Spinal cord (tissue), 10 donors: ENCODE results near the gene KLF7. TPM values are rescaled to one million over a fixed set of nuclear protein-coding genes. Genes with fewer than 3 reads are reported as not detected.

Experiments
- DNase-seq, 6 donors: peaks; one replicate each; pipeline versions ENCODE4 v3.0.0 to v3.0.0-alpha.2; 2013 to 2015; ENCODE audit warnings: low spot score in 6 of 6, low read depth in 4 of 6
- H3K27ac ChIP-seq: one replicate; pipeline ENCODE4 v1.5.1; 2013; ENCODE audit warnings: low read depth, low read length, control low read depth
- H3K27me3 ChIP-seq: one replicate; pipeline ENCODE4 v1.6.1; 2013; ENCODE audit warnings: low read length; ENCODE audit not compliant: control insufficient read depth, insufficient read depth
- H3K36me3 ChIP-seq: one replicate; pipeline ENCODE4 v1.6.1; 2013; ENCODE audit warnings: low read length; ENCODE audit not compliant: control insufficient read depth, insufficient read depth
- H3K4me1 ChIP-seq: one replicate; pipeline ENCODE4 v1.6.1; 2013; ENCODE audit warnings: low read length; ENCODE audit not compliant: control insufficient read depth, insufficient read depth
- H3K4me3 ChIP-seq: one replicate; pipeline ENCODE4 v1.5.1; 2013; ENCODE audit warnings: low read depth, low read length, control low read depth
- H3K9me3 ChIP-seq: one replicate; pipeline ENCODE4 v1.6.1; 2013; ENCODE audit warnings: low read length; ENCODE audit not compliant: control insufficient read depth, insufficient read depth
- WGBS: methylation state at CpG from one replicate; pipeline ENCODE4 v1.1.5; 2013; ENCODE audit warnings: missing lambda C conversion rate; ENCODE audit not compliant: insufficient coverage; 5-methylcytosine and 5-hydroxymethylcytosine counted together
- polyA plus RNA-seq, 2 donors: library from polyadenylated mRNA; unstranded; fragments of 120-200 nt; gene quantifications; one replicate each; pipeline ENCODE4 v1.2.1, GENCODE V29; 2013; ENCODE audit not compliant: insufficient read length in 2 of 2
- total RNA-seq, 2 donors: library from RNA; depleted of rRNA in 1 of 2; stranded (reverse); fragments of 120-200 nt in 1 of 2; fragments of >200 nt in 1 of 2; gene quantifications; one replicate each; pipeline versions ENCODE4 v1.2.3 to v1.2.4, GENCODE V29; 2013 to 2014
- donor health status: healthy.

The KLF7 gene
- total and polyA plus RNA-seq, 4 donors = 18.2 to 30.0 (median 26.3) TPM

DNA sequence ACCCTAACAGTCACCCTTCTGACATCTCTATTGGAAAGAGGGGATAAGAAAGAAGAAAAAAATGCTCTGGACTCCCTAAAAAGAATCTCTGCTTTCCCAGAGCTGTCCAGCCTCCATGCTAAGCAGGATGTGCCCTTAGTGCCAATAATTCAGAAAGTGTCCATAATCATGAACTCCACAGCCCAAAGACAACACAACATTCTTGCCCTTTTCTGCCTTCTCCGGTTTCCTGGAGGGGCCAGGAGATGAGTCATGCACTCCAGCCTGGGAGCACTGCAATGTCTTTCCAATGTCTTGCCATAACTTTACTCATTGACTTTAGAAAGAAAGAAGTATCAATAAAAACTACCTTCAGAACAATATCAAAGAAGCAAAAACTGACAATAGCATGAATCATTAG is 44.0 kb downstream of the KLF7 start:
- Histone ChIP-seq H3K27ac (no peak overlapping the region), H3K36me3 (peaks cover 10% of the 10 kb centered on the region), H3K4me3 (no peak overlapping the region), H3K27me3 (no peaks in the 10 kb centered on the region), H3K9me3 (no peaks in the 10 kb centered on the region), H3K4me1 (peaks cover 10% of the 10 kb centered on the region)
- WGBS = no CpG with 5 or more reads among the region's 1 CpG
- no peak for DNase-seq

DNA sequence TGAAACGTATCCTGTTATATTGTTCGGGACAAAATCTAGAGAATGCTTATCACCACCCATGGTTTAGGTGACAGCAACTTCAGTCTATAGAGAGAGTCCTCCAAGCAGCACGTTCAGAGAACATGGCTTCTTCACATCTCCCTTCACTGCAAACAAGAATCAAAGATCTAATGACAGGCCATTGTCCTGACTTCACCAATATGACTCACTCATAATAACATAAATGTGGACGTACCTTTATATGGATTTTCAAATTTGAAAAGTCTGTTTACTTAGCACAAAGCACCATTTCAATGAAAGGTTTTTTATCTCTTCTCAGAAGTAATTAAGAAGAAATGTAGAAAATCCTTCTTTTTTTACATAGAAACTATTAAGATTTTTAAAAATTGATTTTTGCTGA is 46.7 kb downstream of the KLF7 start:
- Histone ChIP-seq H3K4me3 (no peak overlapping the region), H3K9me3 (no peaks in the 10 kb centered on the region), H3K27ac (no peak overlapping the region), H3K4me1 (peaks cover 10% of the 10 kb centered on the region), H3K27me3 (no peaks in the 10 kb centered on the region), H3K36me3 (peaks cover 8% of the 10 kb centered on the region)
- WGBS = 33% methylated on average over 1 of the region's 4 CpGs
- DNase-seq = no peak

DNA sequence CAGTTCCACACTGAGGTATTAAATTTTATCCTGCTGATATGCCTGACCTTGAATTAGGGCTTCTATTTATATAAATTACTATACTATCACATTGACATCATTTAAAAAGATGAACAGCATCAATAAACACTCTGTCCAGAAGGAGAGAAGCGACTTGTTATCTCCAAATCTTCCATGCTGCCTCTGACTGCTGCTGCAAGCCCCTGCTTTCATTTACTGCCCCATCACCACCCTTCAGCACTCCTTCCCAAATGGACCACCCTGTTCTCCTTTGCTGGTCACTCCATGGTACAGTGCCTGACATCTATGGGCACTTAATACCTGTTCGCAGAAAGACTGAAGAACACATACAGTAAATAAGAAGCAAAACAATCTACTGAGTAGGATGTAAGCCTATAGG is 48.1 kb downstream of the KLF7 start:
- Histone ChIP-seq H3K27ac (no peak overlapping the region), H3K27me3 (no peaks in the 10 kb centered on the region), H3K4me3 (no peak overlapping the region), H3K4me1 (peaks cover 6% of the 10 kb centered on the region), H3K36me3 (no peaks in the 10 kb centered on the region), H3K9me3 (no peaks in the 10 kb centered on the region)
- WGBS = 88% methylated on average over 1 of the region's 2 CpGs
- no peak for DNase-seq

DNA sequence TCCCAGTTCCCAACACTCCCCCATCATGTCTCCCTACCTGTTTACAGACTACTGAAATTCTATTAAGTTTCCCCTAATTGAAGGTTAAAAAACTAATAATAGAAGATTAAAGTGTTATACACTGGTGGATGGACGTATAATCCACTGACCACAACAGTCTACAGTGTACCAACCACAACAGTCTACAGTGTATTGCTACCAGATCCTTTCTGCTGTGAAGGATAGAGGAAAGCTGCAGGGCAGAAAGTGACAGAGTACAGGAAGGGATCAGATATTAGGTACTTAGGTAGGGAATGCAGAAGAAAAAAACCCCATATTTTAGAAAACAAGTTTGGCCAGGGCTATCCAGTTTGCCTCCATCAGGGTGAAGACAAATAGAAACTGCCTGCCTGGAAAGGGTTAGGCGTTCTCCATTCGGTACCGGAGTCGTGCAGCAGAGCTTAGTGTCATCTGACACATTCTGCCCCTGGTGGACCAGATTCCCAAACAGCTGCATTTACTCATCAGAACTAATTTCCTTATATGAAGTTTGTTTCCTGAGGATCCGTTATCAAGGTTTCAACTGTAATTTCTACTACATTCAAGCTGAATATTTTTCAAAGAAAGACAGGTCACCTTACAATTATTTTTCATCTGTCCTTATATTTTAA is 49.9 kb downstream of the KLF7 start:
- DNase-seq = peak in 1 of 6 donors; percentile 52
- WGBS = 13% methylated on average over 4 of the region's 6 CpGs

DNA sequence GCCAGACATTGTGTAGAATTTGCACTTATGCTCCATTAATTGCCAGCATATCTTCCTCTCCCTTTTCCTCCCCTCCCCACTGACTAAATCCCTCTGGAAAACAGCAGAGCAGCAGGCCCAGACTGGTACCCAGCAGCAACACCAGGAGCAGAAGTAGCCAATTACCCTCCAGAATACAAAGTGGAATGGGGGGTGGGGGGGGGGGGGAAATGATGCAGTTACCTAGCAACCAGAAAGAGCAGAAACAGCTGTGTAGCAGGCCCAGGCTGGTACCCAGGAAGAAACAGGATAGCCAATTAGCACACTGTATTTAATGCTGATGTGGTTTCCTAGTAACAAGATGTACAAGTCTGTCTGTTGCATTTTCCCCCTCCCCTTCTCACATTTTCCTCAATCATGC is 52.3 kb downstream of the KLF7 start:
- H3K27me3 ChIP-seq = no peaks in the 10 kb centered on the region
- no peaks in the 10 kb centered on the region for H3K9me3 ChIP-seq
- peak overlapping the region; percentile 69 for H3K27ac ChIP-seq
- H3K36me3 ChIP-seq = no peaks in the 10 kb centered on the region
- H3K4me1 ChIP-seq = peaks cover 18% of the 10 kb centered on the region
- no peak overlapping the region for H3K4me3 ChIP-seq
- peak in 5 of 6 donors; percentile 58 to 95 (median 77) for DNase-seq

More for the DNA sequence above, 49.9 kb downstream of the KLF7 start:
- Histone ChIP-seq H3K4me1 (peaks cover 18% of the 10 kb centered on the region), H3K36me3 (no peaks in the 10 kb centered on the region), H3K9me3 (no peaks in the 10 kb centered on the region), H3K27ac (no peak overlapping the region), H3K4me3 (no peak overlapping the region), H3K27me3 (no peaks in the 10 kb centered on the region)

DNA sequence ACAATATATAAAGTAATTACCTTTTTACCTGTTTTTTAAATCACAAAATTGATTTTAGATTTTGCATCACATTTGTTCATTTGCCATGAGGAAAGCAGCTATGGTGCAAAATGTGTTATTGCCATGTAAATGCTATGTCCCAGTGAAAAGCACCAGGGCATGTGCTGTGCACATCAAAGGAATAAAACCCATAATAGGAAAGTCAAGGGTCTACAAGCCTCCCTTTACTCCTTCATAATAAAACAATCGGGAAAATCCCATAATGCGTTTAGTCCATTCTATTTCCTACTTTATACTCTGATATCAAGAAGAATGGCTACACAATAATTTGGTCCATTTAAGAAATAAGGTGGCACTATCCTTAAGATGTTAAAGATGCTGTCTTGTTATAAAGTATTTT is 53.0 kb downstream of the KLF7 start:
- Histone ChIP-seq H3K36me3 (no peaks in the 10 kb centered on the region), H3K4me1 (peaks cover 18% of the 10 kb centered on the region), H3K4me3 (no peak overlapping the region), H3K9me3 (no peaks in the 10 kb centered on the region), H3K27ac (peak overlapping the region; percentile 69), H3K27me3 (no peaks in the 10 kb centered on the region)
- no CpG with 5 or more reads among the region's 2 CpGs for WGBS
- no peak for DNase-seq

DNA sequence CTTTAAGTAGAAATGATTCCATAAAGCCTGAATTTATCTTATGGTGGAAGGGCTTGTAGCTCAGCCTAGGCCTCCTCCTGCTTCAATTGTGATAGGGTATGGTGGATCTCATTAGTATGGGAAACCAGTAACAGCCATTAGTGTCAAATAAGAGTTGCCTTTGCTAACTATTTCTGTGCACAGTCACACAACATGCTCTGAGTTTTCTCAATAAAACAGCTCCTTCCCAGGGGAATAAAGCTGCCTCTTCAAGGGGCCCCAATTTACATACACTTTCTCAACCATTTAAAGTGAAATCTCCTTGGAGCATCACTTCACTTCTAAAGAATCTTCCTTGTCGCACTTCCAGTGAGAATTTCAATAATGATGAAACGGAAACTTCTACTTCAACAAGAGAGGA is 53.4 kb downstream of the KLF7 start:
- no CpG with 5 or more reads among the region's 2 CpGs for WGBS
- Histone ChIP-seq H3K9me3 (no peaks in the 10 kb centered on the region), H3K36me3 (no peaks in the 10 kb centered on the region), H3K4me3 (no peak overlapping the region), H3K4me1 (peaks cover 22% of the 10 kb centered on the region), H3K27ac (peak overlapping the region; percentile 69), H3K27me3 (no peaks in the 10 kb centered on the region)
- DNase-seq = peak in 3 of 6 donors; percentile 62 to 90 (median 70)

DNA sequence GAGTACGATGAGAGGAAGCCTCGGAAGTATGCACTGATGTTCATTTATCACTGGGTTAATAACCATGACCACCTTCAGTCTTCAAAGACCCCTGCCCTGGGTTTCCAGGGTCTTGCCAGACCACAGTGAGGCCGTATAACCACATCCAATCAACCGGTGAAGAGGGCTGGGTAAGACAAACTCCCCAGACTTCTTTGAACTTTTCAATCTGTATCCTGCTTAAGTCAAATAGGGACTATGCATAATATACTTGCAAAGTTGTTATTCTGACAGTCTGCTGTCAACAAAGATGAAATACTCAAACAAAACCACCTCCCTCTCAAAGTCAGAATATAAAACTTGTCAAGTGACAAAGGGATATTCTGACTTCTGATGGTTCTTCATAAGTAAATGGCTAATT is 54.0 kb downstream of the KLF7 start:
- H3K27ac ChIP-seq = peak overlapping the region; percentile 69
- no peaks in the 10 kb centered on the region for H3K9me3 ChIP-seq
- WGBS = 40% methylated on average over 2 of the region's 4 CpGs
- H3K4me3 ChIP-seq = no peak overlapping the region
- DNase-seq = no peak
- H3K36me3 ChIP-seq = peaks cover under 1% of the 10 kb centered on the region
- peaks cover 28% of the 10 kb centered on the region for H3K4me1 ChIP-seq
- H3K27me3 ChIP-seq = no peaks in the 10 kb centered on the region

DNA sequence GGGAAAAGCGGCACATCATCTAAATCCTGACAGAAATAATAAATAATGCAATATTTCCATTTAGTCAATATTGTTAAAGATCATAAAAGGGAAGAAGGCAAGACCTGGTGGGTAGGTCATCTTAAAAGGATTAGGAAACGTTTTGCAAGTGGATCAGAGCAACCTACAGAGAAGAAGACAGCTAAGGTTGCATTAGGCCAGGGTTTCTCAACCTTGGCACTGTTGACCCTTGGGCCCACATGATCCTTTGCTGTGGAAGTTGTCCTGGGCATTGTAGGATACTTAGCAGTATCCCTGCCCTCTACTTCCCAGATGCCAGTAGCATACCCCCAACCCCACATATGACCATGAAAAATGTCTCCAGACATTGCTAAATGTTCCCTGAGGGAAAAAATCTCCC is 55.0 kb downstream of the KLF7 start:
- Histone ChIP-seq H3K27ac (no peak overlapping the region), H3K27me3 (no peaks in the 10 kb centered on the region), H3K4me1 (peaks cover 28% of the 10 kb centered on the region), H3K4me3 (no peak overlapping the region), H3K36me3 (peaks cover 3% of the 10 kb centered on the region), H3K9me3 (no peaks in the 10 kb centered on the region)
- no CpG with 5 or more reads among the region's 2 CpGs for WGBS
- DNase-seq = no peak

DNA sequence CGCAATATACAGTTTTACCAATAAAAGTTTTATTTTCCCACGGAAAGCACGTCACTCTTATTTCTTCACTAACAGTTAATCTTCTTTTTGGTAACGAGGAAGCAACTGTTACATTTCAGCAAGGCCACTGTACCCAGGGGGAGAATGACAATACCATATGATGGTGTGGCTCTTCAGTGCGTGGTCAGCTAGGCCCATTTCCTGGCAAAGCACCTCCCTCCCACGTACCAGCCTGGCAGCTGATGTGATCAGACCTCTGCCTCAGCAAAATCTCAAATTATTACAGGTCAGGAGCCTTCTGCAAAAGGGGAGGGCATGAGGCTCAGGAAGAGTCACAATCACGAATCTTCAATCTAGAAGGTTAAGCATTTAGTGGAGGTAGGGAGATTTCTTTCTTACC is 55.4 kb downstream of the KLF7 start:
- DNase-seq = no peak
- 60% methylated on average over 1 of the region's 7 CpGs for WGBS
- Histone ChIP-seq H3K4me3 (no peak overlapping the region), H3K27ac (no peak overlapping the region), H3K27me3 (no peaks in the 10 kb centered on the region), H3K36me3 (peaks cover 3% of the 10 kb centered on the region), H3K9me3 (no peaks in the 10 kb centered on the region), H3K4me1 (peaks cover 28% of the 10 kb centered on the region)
